Lower leg skin (tissue), 3 donors: ENCODE results near the gene FBXO11.

Source experiments
- POLR2A ChIP-seq, 2 donors: fragments of 450-650 bp; IDR thresholded peaks; one replicate each; pipeline ENCODE4 v1.6.1; 2016 to 2017; ENCODE audit warnings: antibody characterized with exemption in 2 of 2, mild to moderate bottlenecking in 1 of 2, moderate library complexity in 1 of 2
- TF ChIP-seq, protein P1 (sequence below), 3 donors: fragments of 450-650 bp; IDR thresholded peaks; one replicate each; pipeline ENCODE4 v1.5.1; 2016; ENCODE audit warnings: antibody characterized with exemption in 3 of 3, mild to moderate bottlenecking in 3 of 3, moderate library complexity in 2 of 3

DNA sequence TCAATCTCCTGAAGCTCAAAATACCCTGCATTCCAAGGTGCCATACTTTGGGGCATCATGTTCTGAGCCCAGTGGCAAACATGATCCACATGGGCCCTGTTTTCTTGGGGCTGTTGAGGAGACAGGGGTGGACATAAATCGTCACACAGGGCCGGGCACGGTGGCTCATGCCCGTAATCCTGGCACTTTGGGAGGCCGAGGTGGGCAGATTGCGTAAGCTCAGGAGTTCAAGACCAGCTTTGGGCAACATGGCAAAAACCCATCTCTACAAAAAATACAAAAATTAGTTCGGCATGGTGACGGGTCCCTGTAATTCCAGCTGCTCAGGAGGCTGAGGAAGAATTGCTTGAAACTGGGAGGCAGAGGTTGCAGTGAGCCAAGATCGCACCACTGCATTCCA, 137.0 kb downstream of the FBXO11 start:
- TF ChIP-seq, protein P1, sequence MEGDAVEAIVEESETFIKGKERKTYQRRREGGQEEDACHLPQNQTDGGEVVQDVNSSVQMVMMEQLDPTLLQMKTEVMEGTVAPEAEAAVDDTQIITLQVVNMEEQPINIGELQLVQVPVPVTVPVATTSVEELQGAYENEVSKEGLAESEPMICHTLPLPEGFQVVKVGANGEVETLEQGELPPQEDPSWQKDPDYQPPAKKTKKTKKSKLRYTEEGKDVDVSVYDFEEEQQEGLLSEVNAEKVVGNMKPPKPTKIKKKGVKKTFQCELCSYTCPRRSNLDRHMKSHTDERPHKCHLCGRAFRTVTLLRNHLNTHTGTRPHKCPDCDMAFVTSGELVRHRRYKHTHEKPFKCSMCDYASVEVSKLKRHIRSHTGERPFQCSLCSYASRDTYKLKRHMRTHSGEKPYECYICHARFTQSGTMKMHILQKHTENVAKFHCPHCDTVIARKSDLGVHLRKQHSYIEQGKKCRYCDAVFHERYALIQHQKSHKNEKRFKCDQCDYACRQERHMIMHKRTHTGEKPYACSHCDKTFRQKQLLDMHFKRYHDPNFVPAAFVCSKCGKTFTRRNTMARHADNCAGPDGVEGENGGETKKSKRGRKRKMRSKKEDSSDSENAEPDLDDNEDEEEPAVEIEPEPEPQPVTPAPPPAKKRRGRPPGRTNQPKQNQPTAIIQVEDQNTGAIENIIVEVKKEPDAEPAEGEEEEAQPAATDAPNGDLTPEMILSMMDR (IDR thresholded peaks at IDR 0.05) = no peak
- no peak for TF ChIP-seq POLR2A (IDR thresholded peaks at IDR 0.05)
